Activated naive CD8-positive, alpha-beta T cell treated with anti-CD3 and anti-CD28 coated beads for 36 hours (primary cell): ENCODE measurements around the gene PRDM11. TPM values are rescaled to one million over a fixed set of nuclear protein-coding genes. Genes with fewer than 3 reads are reported as not detected.

Source experiments
- DNase-seq: peaks from one replicate; pipeline ENCODE4 v3.0.0; 2021
- H3K27ac Mint-ChIP-seq: one replicate; pipeline ENCODE4 v1.8.0; 2022; ENCODE audit warnings: mild to moderate bottlenecking, moderate library complexity, mixed read lengths
- H3K27me3 Mint-ChIP-seq: one replicate; pipeline ENCODE4 v1.8.0; 2022; ENCODE audit warnings: mild to moderate bottlenecking, mixed read lengths
- H3K36me3 Mint-ChIP-seq: one replicate; pipeline ENCODE4 v1.8.0; 2021; ENCODE audit warnings: mild to moderate bottlenecking, mixed read lengths
- H3K4me1 Mint-ChIP-seq: one replicate; pipeline ENCODE4 v1.8.0; 2021; ENCODE audit warnings: mixed read lengths
- H3K4me3 Mint-ChIP-seq: one replicate; pipeline ENCODE4 v1.8.0; 2022; ENCODE audit warnings: mild to moderate bottlenecking, moderate library complexity, mixed read lengths
- H3K9me3 Mint-ChIP-seq: one replicate; pipeline ENCODE4 v1.8.0; 2022; ENCODE audit warnings: mixed read lengths
- total RNA-seq, 2 experiments: library from RNA; stranded (reverse); gene quantifications; one replicate each; pipeline ENCODE4 v1.2.3, GENCODE V29; 2021

The PRDM11 gene
- total RNA-seq, 2 experiments from 2014 or later: 4.7 to 4.8 TPM

GRCh38 chr11:45159781-45160365 lies 13.4 kb downstream of the PRDM11 start:
- H3K27me3 Mint-ChIP-seq: no peaks in the 10 kb centered on the region
- H3K9me3 Mint-ChIP-seq: no peaks in the 10 kb centered on the region
- H3K27ac Mint-ChIP-seq: no peak overlapping the region
- peaks cover 1% of the 10 kb centered on the region for H3K36me3 Mint-ChIP-seq
- peaks cover 41% of the 10 kb centered on the region for H3K4me1 Mint-ChIP-seq
- H3K4me3 Mint-ChIP-seq: no peak overlapping the region
- no peak for DNase-seq

GRCh38 chr11:45161252-45162063 lies 15.0 kb downstream of the PRDM11 start:
- Mint-ChIP-seq H3K27ac (no peak overlapping the region), H3K9me3 (no peaks in the 10 kb centered on the region), H3K4me1 (peaks cover 36% of the 10 kb centered on the region), H3K36me3 (peaks cover 1% of the 10 kb centered on the region), H3K27me3 (no peaks in the 10 kb centered on the region), H3K4me3 (no peak overlapping the region)
- DNase-seq: no peak

GRCh38 chr11:45162064-45162375 lies 15.6 kb downstream of the PRDM11 start:
- Mint-ChIP-seq H3K27ac (no peak overlapping the region), H3K4me1 (peaks cover 32% of the 10 kb centered on the region), H3K4me3 (no peak overlapping the region), H3K27me3 (no peaks in the 10 kb centered on the region), H3K36me3 (no peaks in the 10 kb centered on the region), H3K9me3 (no peaks in the 10 kb centered on the region)
- DNase-seq: no peak

GRCh38 chr11:45162916-45163879 lies 16.8 kb downstream of the PRDM11 start:
- Mint-ChIP-seq H3K27ac (no peak overlapping the region), H3K4me1 (peaks cover 34% of the 10 kb centered on the region), H3K9me3 (no peaks in the 10 kb centered on the region), H3K4me3 (no peak overlapping the region), H3K27me3 (no peaks in the 10 kb centered on the region), H3K36me3 (no peaks in the 10 kb centered on the region)
- DNase-seq: no peak

- H3K4me3 Mint-ChIP-seq: no peak overlapping the region
- peaks cover 30% of the 10 kb centered on the region for H3K4me1 Mint-ChIP-seq
- peak; percentile 50 for DNase-seq
- no peak overlapping the region for H3K27ac Mint-ChIP-seq
- no peaks in the 10 kb centered on the region for H3K9me3 Mint-ChIP-seq
- no peaks in the 10 kb centered on the region for H3K27me3 Mint-ChIP-seq
- no peaks in the 10 kb centered on the region for H3K36me3 Mint-ChIP-seq
Observed at GRCh38 chr11:45163956-45164575, 17.6 kb downstream of the PRDM11 start.

- Mint-ChIP-seq H3K4me3 (no peak overlapping the region), H3K9me3 (no peaks in the 10 kb centered on the region), H3K4me1 (peaks cover 32% of the 10 kb centered on the region), H3K36me3 (no peaks in the 10 kb centered on the region), H3K27ac (no peak overlapping the region), H3K27me3 (no peaks in the 10 kb centered on the region)
- DNase-seq: no peak
Observed at GRCh38 chr11:45165386-45165785, 18.9 kb downstream of the PRDM11 start.

GRCh38 chr11:45165806-45166603 lies 19.6 kb downstream of the PRDM11 start:
- H3K4me1 Mint-ChIP-seq: peaks cover 31% of the 10 kb centered on the region
- H3K27ac Mint-ChIP-seq: no peak overlapping the region
- no peaks in the 10 kb centered on the region for H3K36me3 Mint-ChIP-seq
- no peaks in the 10 kb centered on the region for H3K27me3 Mint-ChIP-seq
- DNase-seq: no peak
- H3K4me3 Mint-ChIP-seq: no peak overlapping the region
- no peaks in the 10 kb centered on the region for H3K9me3 Mint-ChIP-seq

- no peaks in the 10 kb centered on the region for H3K9me3 Mint-ChIP-seq
- peaks cover 32% of the 10 kb centered on the region for H3K4me1 Mint-ChIP-seq
- no peaks in the 10 kb centered on the region for H3K27me3 Mint-ChIP-seq
- no peaks in the 10 kb centered on the region for H3K36me3 Mint-ChIP-seq
- no peak for DNase-seq
- no peak overlapping the region for H3K4me3 Mint-ChIP-seq
- H3K27ac Mint-ChIP-seq: no peak overlapping the region
Observed at GRCh38 chr11:45166604-45166897, 20.1 kb downstream of the PRDM11 start.

GRCh38 chr11:45167283-45167682 lies 20.8 kb downstream of the PRDM11 start:
- no peaks in the 10 kb centered on the region for H3K9me3 Mint-ChIP-seq
- H3K27ac Mint-ChIP-seq: no peak overlapping the region
- H3K27me3 Mint-ChIP-seq: no peaks in the 10 kb centered on the region
- H3K4me3 Mint-ChIP-seq: no peak overlapping the region
- peaks cover 32% of the 10 kb centered on the region for H3K4me1 Mint-ChIP-seq
- no peaks in the 10 kb centered on the region for H3K36me3 Mint-ChIP-seq
- no peak for DNase-seq

- H3K27me3 Mint-ChIP-seq: no peaks in the 10 kb centered on the region
- peaks cover 27% of the 10 kb centered on the region for H3K4me1 Mint-ChIP-seq
- no peak overlapping the region for H3K4me3 Mint-ChIP-seq
- no peak overlapping the region for H3K27ac Mint-ChIP-seq
- DNase-seq: no peak
- no peaks in the 10 kb centered on the region for H3K9me3 Mint-ChIP-seq
- H3K36me3 Mint-ChIP-seq: no peaks in the 10 kb centered on the region
Observed at GRCh38 chr11:45168366-45169130, 22.1 kb downstream of the PRDM11 start.

GRCh38 chr11:45169310-45170072 lies 23.1 kb downstream of the PRDM11 start:
- no peaks in the 10 kb centered on the region for H3K9me3 Mint-ChIP-seq
- H3K4me1 Mint-ChIP-seq: peaks cover 19% of the 10 kb centered on the region
- no peak for DNase-seq
- no peaks in the 10 kb centered on the region for H3K36me3 Mint-ChIP-seq
- H3K4me3 Mint-ChIP-seq: no peak overlapping the region
- no peaks in the 10 kb centered on the region for H3K27me3 Mint-ChIP-seq
- H3K27ac Mint-ChIP-seq: no peak overlapping the region

- Mint-ChIP-seq H3K4me3 (no peak overlapping the region), H3K27me3 (no peaks in the 10 kb centered on the region), H3K36me3 (no peaks in the 10 kb centered on the region), H3K27ac (no peak overlapping the region), H3K9me3 (no peaks in the 10 kb centered on the region), H3K4me1 (peaks cover 17% of the 10 kb centered on the region)
- no peak for DNase-seq
Observed at GRCh38 chr11:45170484-45170883, 24.0 kb downstream of the PRDM11 start.

- Mint-ChIP-seq H3K4me1 (peaks cover 17% of the 10 kb centered on the region), H3K9me3 (no peaks in the 10 kb centered on the region), H3K4me3 (no peak overlapping the region), H3K27ac (no peak overlapping the region), H3K27me3 (no peaks in the 10 kb centered on the region), H3K36me3 (no peaks in the 10 kb centered on the region)
- DNase-seq: no peak
Observed at GRCh38 chr11:45171550-45171949, 25.1 kb downstream of the PRDM11 start.
